OCI-LY7 (cell line): ENCODE data around the gene FGFBP1.

Experiments used
- CTCF ChIP-seq: fragments of 200-600 bp; sonication (generic); conservative IDR thresholded peaks from 2 replicates; pipeline ENCODE4 v1.5.1; 2014; ENCODE audit warnings: mild to moderate bottlenecking, antibody characterized with exemption, low read length, moderate library complexity, mixed read lengths
- EZH2phosphoT487 ChIP-seq: fragments of 200-600 bp; sonication (generic); IDR thresholded peaks from 2 replicates; pipeline ENCODE4 v1.6.1; 2018; ENCODE audit warnings: low read depth, borderline replicate concordance, mild to moderate bottlenecking, mixed run types, antibody characterized with exemption, low read length, moderate library complexity, mixed read lengths

- TF ChIP-seq CTCF = no peak
- TF ChIP-seq EZH2phosphoT487 = no peak
Measured at GRCh38 chr4:15894921-15895916, 43.3 kb downstream of the FGFBP1 start.
